SK-N-SH treated with all-trans-retinoic acid at 6 μM for 48 hours (cell line): Measurements from ENCODE around the gene NID1.
"Not testable (repeated sequence)": the region's sequence is repeated elsewhere in the genome, so short reads cannot be mapped to it uniquely, and the experiment has no call there.

Experiments used
- ATAC-seq: fragments of 200-7000 bp; cut with Tn5 transposase; 3 replicates; pipeline ENCODE4 v1.9.1; 2020; ENCODE audit warnings: mild to moderate bottlenecking, moderate library complexity
- ARNTL ChIP-seq: fragments of 450-650 bp; formaldehyde crosslinking; IDR thresholded peaks from 2 replicates; pipeline ENCODE4 v1.5.0; 2020; ENCODE audit warnings: low read depth, mild to moderate bottlenecking, moderate library complexity, borderline replicate concordance
- BACH2 ChIP-seq: fragments of 250-450 bp; sonication (Bioruptor Pico); IDR thresholded peaks from 2 replicates; pipeline ENCODE4 v1.9.0; 2021; ENCODE audit warnings: mild to moderate bottlenecking, borderline replicate concordance
- CREB5 ChIP-seq: fragments of 250-450 bp; sonication (Bioruptor Pico); IDR thresholded peaks from 2 replicates; pipeline ENCODE4 v1.5.1; 2020; ENCODE audit warnings: low read depth, mild to moderate bottlenecking, moderate library complexity
- CSDC2 ChIP-seq: fragments of 250-450 bp; sonication (Bioruptor Pico); IDR thresholded peaks from 2 replicates; pipeline ENCODE4 v1.5.0; 2020; ENCODE audit warnings: mild to moderate bottlenecking, moderate library complexity
- CSRNP3 ChIP-seq: fragments of 250-450 bp; sonication (Bioruptor Pico); IDR thresholded peaks from 2 replicates; pipeline ENCODE4 v1.5.1; 2021; ENCODE audit warnings: mild to moderate bottlenecking, moderate library complexity
- ESRRG ChIP-seq: fragments of 250-450 bp; sonication (Bioruptor Pico); IDR thresholded peaks from 2 replicates; pipeline ENCODE4 v1.6.1; 2021; ENCODE audit warnings: mild to moderate bottlenecking
- GLIS3 ChIP-seq: fragments of 250-450 bp; sonication (Bioruptor Pico); IDR thresholded peaks from 2 replicates; pipeline ENCODE4 v1.5.0; 2020; ENCODE audit warnings: mild to moderate bottlenecking, moderate library complexity
- ISL1 ChIP-seq: fragments of 250-450 bp; sonication (Bioruptor Pico); IDR thresholded peaks from 2 replicates; pipeline ENCODE4 v2.1.2; 2022; ENCODE audit warnings: mild to moderate bottlenecking, moderate library complexity
- OSR1 ChIP-seq: fragments of 250-450 bp; sonication (Bioruptor Pico); IDR thresholded peaks from 2 replicates; pipeline ENCODE4 v1.8.0; 2022; ENCODE audit warnings: moderate library complexity, mild to moderate bottlenecking, inconsistent platforms
- PATZ1 ChIP-seq: fragments of 250-450 bp; sonication (Bioruptor Pico); IDR thresholded peaks from 2 replicates; pipeline ENCODE4 v1.8.0; 2020; ENCODE audit warnings: mild to moderate bottlenecking, moderate library complexity, borderline replicate concordance
- POU6F1 ChIP-seq: fragments of 250-450 bp; sonication (Bioruptor Pico); IDR thresholded peaks from 2 replicates; pipeline ENCODE4 v1.8.0; 2021; ENCODE audit warnings: low read depth, mild to moderate bottlenecking, moderate library complexity, borderline replicate concordance
- RARB ChIP-seq: fragments of 250-450 bp; sonication (Bioruptor Pico); IDR thresholded peaks from 2 replicates; pipeline ENCODE4 v1.8.0; 2021; ENCODE audit warnings: mild to moderate bottlenecking, moderate library complexity
- TCF4 ChIP-seq: fragments of 250-450 bp; sonication (Bioruptor Pico); IDR thresholded peaks from 2 replicates; pipeline ENCODE4 v1.8.0; 2021; ENCODE audit warnings: mild to moderate bottlenecking, moderate library complexity, borderline replicate concordance
- TOX ChIP-seq: fragments of 250-450 bp; sonication (Bioruptor Pico); IDR thresholded peaks from 2 replicates; pipeline ENCODE4 v1.8.0; 2021; ENCODE audit warnings: mild to moderate bottlenecking, moderate library complexity, borderline replicate concordance
- TSHZ2 ChIP-seq: fragments of 250-450 bp; sonication (Bioruptor Pico); IDR thresholded peaks from 2 replicates; pipeline ENCODE4 v1.5.0; 2020; ENCODE audit warnings: mild to moderate bottlenecking, moderate library complexity
- ZC3H10 ChIP-seq: fragments of 250-450 bp; sonication (Bioruptor Pico); IDR thresholded peaks from 2 replicates; pipeline ENCODE4 v1.5.1; 2021; ENCODE audit warnings: mild to moderate bottlenecking, moderate library complexity
- ZFP3 ChIP-seq: fragments of 250-450 bp; sonication (Bioruptor Pico); IDR thresholded peaks from 2 replicates; pipeline ENCODE4 v1.5.0; 2020; ENCODE audit warnings: mild to moderate bottlenecking, moderate library complexity
- ZFP30 ChIP-seq: fragments of 450-650 bp; formaldehyde crosslinking; IDR thresholded peaks from 2 replicates; pipeline ENCODE4 v1.5.0; 2022; ENCODE audit warnings: mild to moderate bottlenecking, moderate library complexity
- ZNF565 ChIP-seq: fragments of 450-650 bp; formaldehyde crosslinking; conservative IDR thresholded peaks from 2 replicates; pipeline ENCODE4 v1.5.0; 2020; ENCODE audit warnings: low read depth, mild to moderate bottlenecking, moderate library complexity
- ZNF8 ChIP-seq: fragments of 450-650 bp; formaldehyde crosslinking; IDR thresholded peaks from 2 replicates; pipeline ENCODE4 v1.5.0; 2020; ENCODE audit warnings: mild to moderate bottlenecking, moderate library complexity

NID1 gene

GRCh38 chr1:236099355-236099974, 34.6 kb upstream of the NID1 start:
- TF ChIP-seq TOX (CRISPR knock-in tag): no peak
- peak; percentile 48; the same call in 1 of the 2 replicates for TF ChIP-seq TCF4 (CRISPR knock-in tag)
- ATAC-seq: peak; percentile 19; the same call in 2 of the 3 replicates

- no peak for ATAC-seq
- TF ChIP-seq ZFP3 (no peak), GLIS3 (no peak), POU6F1 (CRISPR knock-in tag) (no peak), TOX (CRISPR knock-in tag) (no peak), ARNTL (CRISPR knock-in tag) (no peak), OSR1 (no peak), CSDC2 (CRISPR knock-in tag) (no peak)
These were observed 33.4 kb upstream of the NID1 start for GRCh38 chr1:236098267-236098666.

GRCh38 chr1:236096660-236097482, 32.0 kb upstream of the NID1 start:
- not testable (repeated sequence) for ATAC-seq

- TF ChIP-seq ESRRG (CRISPR knock-in tag) (no peak), CSRNP3 (CRISPR knock-in tag) (no peak), ZFP3 (no peak)
- ATAC-seq: no peak
These were observed 31.0 kb upstream of the NID1 start for GRCh38 chr1:236095705-236096520.

GRCh38 chr1:236092899-236093298, 28.0 kb upstream of the NID1 start:
- no peak for TF ChIP-seq GLIS3
- ATAC-seq: no peak

GRCh38 chr1:236091933-236092318, 27.0 kb upstream of the NID1 start:
- ATAC-seq: peak; percentile 21; the same call in 1 of the 3 replicates
- no peak for TF ChIP-seq TSHZ2 (CRISPR knock-in tag)
- no peak for TF ChIP-seq ZNF8 (CRISPR knock-in tag)
- TF ChIP-seq BACH2 (CRISPR knock-in tag): no peak
- no peak for TF ChIP-seq RARB (CRISPR knock-in tag)
- no peak for TF ChIP-seq ZC3H10
- no peak for TF ChIP-seq ZNF565 (CRISPR knock-in tag)
- TF ChIP-seq ISL1 (CRISPR knock-in tag): no peak
- TF ChIP-seq ZFP30 (CRISPR knock-in tag): no peak
- no peak for TF ChIP-seq ESRRG (CRISPR knock-in tag)
- TF ChIP-seq ARNTL (CRISPR knock-in tag): no peak
- TF ChIP-seq CREB5: no peak
- no peak for TF ChIP-seq PATZ1
- no peak for TF ChIP-seq TCF4 (CRISPR knock-in tag)
- TF ChIP-seq CSRNP3 (CRISPR knock-in tag): no peak
